HUES64 (cell line): ENCODE data around the gene HOXA5.

ENCODE experiments used
- H3K27ac ChIP-seq: 2 replicates; pipeline ENCODE4 v1.7.0; 2013; ENCODE audit warnings: low read depth, low read length, inconsistent platforms
- H3K27me3 ChIP-seq: 2 replicates; pipeline ENCODE4 v1.6.1; 2013; ENCODE audit warnings: mild to moderate bottlenecking, low read length; ENCODE audit not compliant: insufficient read depth
- H3K36me3 ChIP-seq: 2 replicates; pipeline ENCODE4 v1.6.1; 2013; ENCODE audit warnings: mild to moderate bottlenecking, low read length; ENCODE audit not compliant: insufficient read depth
- H3K4me1 ChIP-seq: 2 replicates; pipeline ENCODE4 v1.6.1; 2013; ENCODE audit warnings: mild to moderate bottlenecking, low read length, moderate library complexity; ENCODE audit not compliant: insufficient read depth
- H3K4me3 ChIP-seq: 2 replicates; pipeline ENCODE4 v1.5.1; 2013; ENCODE audit warnings: mild to moderate bottlenecking, low read length, moderate library complexity
- H3K9ac ChIP-seq: 2 replicates; pipeline ENCODE4 v1.6.1; 2013; ENCODE audit warnings: mild to moderate bottlenecking, low read depth, low read length
- H3K9me3 ChIP-seq: 2 replicates; pipeline ENCODE4 v1.6.1; 2013; ENCODE audit warnings: low read depth, low read length; ENCODE audit not compliant: insufficient read depth
- WGBS: fragments of 150-250, 120-280 bp; methylation state at CpG from one replicate; pipeline ENCODE4 v1.1.7; 2013; ENCODE audit warnings: missing lambda C conversion rate; 5-methylcytosine and 5-hydroxymethylcytosine counted together

Gene HOXA5

GRCh38 chr7:27108390-27109127, 34.9 kb downstream of the HOXA5 start:
- WGBS: 3% methylated on average over 40 of the region's 41 CpGs
- H3K4me3 ChIP-seq: no peak overlapping the region; the same call in 1 of the 2 replicates
- peaks cover 100% of the 10 kb centered on the region for H3K27me3 ChIP-seq
- H3K36me3 ChIP-seq: no peaks in the 10 kb centered on the region
- H3K9ac ChIP-seq: no peak overlapping the region
- no peak overlapping the region for H3K27ac ChIP-seq
- no peaks in the 10 kb centered on the region for H3K9me3 ChIP-seq
- H3K4me1 ChIP-seq: peaks cover 9% of the 10 kb centered on the region; the same call in 1 of the 2 replicates

GRCh38 chr7:27107391-27108381, 35.8 kb downstream of the HOXA5 start:
- no peak overlapping the region for H3K27ac ChIP-seq
- WGBS: 5% methylated on average over 43 of the region's 47 CpGs
- H3K4me3 ChIP-seq: no peak overlapping the region
- no peaks in the 10 kb centered on the region for H3K9me3 ChIP-seq
- no peak overlapping the region for H3K9ac ChIP-seq
- no peaks in the 10 kb centered on the region for H3K36me3 ChIP-seq
- peaks cover 9% of the 10 kb centered on the region; the same call in 1 of the 2 replicates for H3K4me1 ChIP-seq
- H3K27me3 ChIP-seq: peaks cover 100% of the 10 kb centered on the region

GRCh38 chr7:27106901-27107240, 36.6 kb downstream of the HOXA5 start:
- Histone ChIP-seq H3K27me3 (peaks cover 100% of the 10 kb centered on the region), H3K9me3 (no peaks in the 10 kb centered on the region)

GRCh38 chr7:27106181-27106900, 37.1 kb downstream of the HOXA5 start:
- H3K27ac ChIP-seq: no peak overlapping the region
- peaks cover 13% of the 10 kb centered on the region for H3K4me1 ChIP-seq
- WGBS: under 1% methylated on average over 43 of the region's 44 CpGs
- peaks cover 100% of the 10 kb centered on the region for H3K27me3 ChIP-seq
- H3K9ac ChIP-seq: no peak overlapping the region
- no peaks in the 10 kb centered on the region for H3K36me3 ChIP-seq
- H3K4me3 ChIP-seq: peak overlapping the region; percentile 20; the same call in 1 of the 2 replicates
- no peaks in the 10 kb centered on the region for H3K9me3 ChIP-seq

More at GRCh38 chr7:27106901-27107240, 36.6 kb downstream of the HOXA5 start:
- H3K4me1 ChIP-seq: peaks cover 9% of the 10 kb centered on the region; the same call in 1 of the 2 replicates
- H3K9ac ChIP-seq: no peak overlapping the region
- peak overlapping the region; percentile 20; the same call in 1 of the 2 replicates for H3K4me3 ChIP-seq
- H3K36me3 ChIP-seq: no peaks in the 10 kb centered on the region
- 4% methylated on average over 12 of the region's 14 CpGs for WGBS
- H3K27ac ChIP-seq: no peak overlapping the region

- Histone ChIP-seq H3K27me3 (peaks cover 100% of the 10 kb centered on the region), H3K9me3 (no peaks in the 10 kb centered on the region), H3K9ac (no peak overlapping the region), H3K27ac (no peak overlapping the region), H3K4me3 (no peak overlapping the region), H3K4me1 (peaks cover 18% of the 10 kb centered on the region), H3K36me3 (no peaks in the 10 kb centered on the region)
- 9% methylated on average over 11 of the region's 13 CpGs for WGBS
Observed at GRCh38 chr7:27105301-27106031, 38.0 kb downstream of the HOXA5 start.

GRCh38 chr7:27104341-27105058, 39.0 kb downstream of the HOXA5 start:
- 18% methylated on average over 13 of the region's 13 CpGs for WGBS
- no peak overlapping the region for H3K9ac ChIP-seq
- no peaks in the 10 kb centered on the region for H3K9me3 ChIP-seq
- H3K36me3 ChIP-seq: no peaks in the 10 kb centered on the region
- peaks cover 100% of the 10 kb centered on the region for H3K27me3 ChIP-seq
- H3K4me3 ChIP-seq: no peak overlapping the region; the same call in 1 of the 2 replicates
- H3K27ac ChIP-seq: no peak overlapping the region
- H3K4me1 ChIP-seq: peaks cover 25% of the 10 kb centered on the region

- H3K36me3 ChIP-seq: no peaks in the 10 kb centered on the region
- WGBS: 5% methylated on average over 33 of the region's 35 CpGs
- peak overlapping the region; percentile 6; the same call in 1 of the 2 replicates for H3K4me3 ChIP-seq
- H3K9ac ChIP-seq: no peak overlapping the region
- H3K27me3 ChIP-seq: peaks cover 100% of the 10 kb centered on the region
- H3K4me1 ChIP-seq: peaks cover 30% of the 10 kb centered on the region
- no peaks in the 10 kb centered on the region for H3K9me3 ChIP-seq
- H3K27ac ChIP-seq: no peak overlapping the region
Observed at GRCh38 chr7:27103489-27104226, 39.8 kb downstream of the HOXA5 start.

GRCh38 chr7:27102581-27103442, 40.7 kb downstream of the HOXA5 start, which contains the start of gene HOXA2:
TSS of gene HOXA2 (minus strand) at chr7:27102683. CDS start at chr7:27102500, 183 bp downstream.
- WGBS: 4% methylated on average over 29 of the region's 29 CpGs
- H3K4me3 ChIP-seq: peak within 1 kb of the TSS; percentile 33; the same call in 1 of the 2 replicates
- peaks cover 100% of the 10 kb centered on the region for H3K27me3 ChIP-seq
- no peak within 1 kb of the TSS for H3K9ac ChIP-seq
- H3K27ac ChIP-seq: no peak within 1 kb of the TSS; the same call in 1 of the 2 replicates
- no peaks in the 10 kb centered on the region for H3K36me3 ChIP-seq
- H3K4me1 ChIP-seq: peaks cover 30% of the 10 kb centered on the region
- no peaks in the 10 kb centered on the region for H3K9me3 ChIP-seq
